ENCODE data around the gene CDCA7.
"Not testable (repeated sequence)": the region's sequence is repeated elsewhere in the genome, so short reads cannot be mapped to it uniquely, and the experiment has no call there.

The CDCA7 gene

GRCh38 chr2:173404841-173405750, 50.4 kb downstream of the CDCA7 start:
- DNase-seq = no peak

- no peak for DNase-seq
Observed at GRCh38 chr2:173407176-173407575, 52.5 kb downstream of the CDCA7 start.

GRCh38 chr2:173407646-173408045, 53.0 kb downstream of the CDCA7 start:
- DNase-seq = no peak

DNA sequence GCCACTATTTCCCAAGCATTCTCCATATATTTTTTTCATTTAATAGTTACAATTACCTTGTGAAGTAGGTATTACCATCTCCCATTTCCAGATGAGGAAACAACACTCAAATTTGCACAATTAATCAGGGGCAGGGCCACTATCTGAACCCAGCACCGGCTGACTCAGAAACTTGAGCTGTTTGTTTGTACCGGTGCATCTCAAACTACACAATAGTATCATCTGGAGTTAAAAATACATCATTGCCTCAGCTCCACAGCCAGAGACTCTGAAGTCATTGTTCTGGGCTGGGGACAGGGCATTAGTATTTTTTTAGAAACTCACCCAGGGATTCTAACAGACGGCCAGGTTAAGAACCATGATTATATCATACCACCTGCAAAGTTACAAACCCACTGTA, 55.9 kb downstream of the CDCA7 start:
- no peak for DNase-seq

GRCh38 chr2:173412628-173413027, 58.0 kb downstream of the CDCA7 start:
- no peak for DNase-seq

- DNase-seq = no peak
Observed at GRCh38 chr2:173414823-173415322, 60.2 kb downstream of the CDCA7 start.

DNA sequence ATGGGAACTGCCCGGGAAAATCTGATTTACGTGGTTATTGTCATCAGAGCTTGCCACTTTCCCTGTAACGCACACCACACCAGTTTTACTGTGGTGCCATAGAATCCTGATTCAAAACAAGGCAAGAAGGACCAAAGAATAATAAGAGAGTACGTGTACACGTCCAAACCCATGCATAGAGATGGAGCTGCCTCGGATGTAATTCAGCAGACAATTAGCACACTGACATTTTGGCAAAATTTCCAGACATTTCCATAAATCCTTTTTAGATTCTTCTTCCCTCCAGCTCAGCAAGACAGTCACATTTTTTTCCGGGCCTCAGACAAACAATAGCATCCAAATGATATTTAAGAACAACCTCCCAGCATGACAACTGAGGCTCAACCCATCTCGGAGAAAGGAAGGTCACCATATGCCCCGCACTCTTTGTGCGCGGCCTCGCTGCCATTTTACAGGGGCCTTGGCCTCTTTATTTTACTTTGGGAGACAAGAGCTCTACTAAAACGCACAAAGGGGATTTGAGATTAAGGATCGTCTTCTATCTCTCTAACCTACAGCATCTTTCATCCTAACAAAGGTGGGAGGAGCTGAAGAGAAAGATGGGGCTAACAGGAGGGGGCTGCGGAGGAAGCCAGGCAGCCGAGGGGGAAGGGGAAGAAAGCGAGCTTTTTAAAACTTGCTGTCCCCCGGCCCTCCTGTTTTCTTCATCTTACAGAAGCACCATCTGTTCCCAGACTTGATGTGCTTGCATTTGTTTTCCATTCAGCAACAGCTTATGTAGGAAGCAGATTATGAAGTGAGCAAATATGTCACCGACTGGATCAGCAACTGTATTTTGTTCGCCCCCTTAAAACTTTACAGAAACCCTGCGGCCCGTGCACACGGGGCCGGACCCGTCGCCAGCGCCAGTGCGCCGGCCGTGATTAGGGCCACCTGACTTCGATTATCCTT, 61.0 kb downstream of the CDCA7 start:
- no peak for DNase-seq

DNA sequence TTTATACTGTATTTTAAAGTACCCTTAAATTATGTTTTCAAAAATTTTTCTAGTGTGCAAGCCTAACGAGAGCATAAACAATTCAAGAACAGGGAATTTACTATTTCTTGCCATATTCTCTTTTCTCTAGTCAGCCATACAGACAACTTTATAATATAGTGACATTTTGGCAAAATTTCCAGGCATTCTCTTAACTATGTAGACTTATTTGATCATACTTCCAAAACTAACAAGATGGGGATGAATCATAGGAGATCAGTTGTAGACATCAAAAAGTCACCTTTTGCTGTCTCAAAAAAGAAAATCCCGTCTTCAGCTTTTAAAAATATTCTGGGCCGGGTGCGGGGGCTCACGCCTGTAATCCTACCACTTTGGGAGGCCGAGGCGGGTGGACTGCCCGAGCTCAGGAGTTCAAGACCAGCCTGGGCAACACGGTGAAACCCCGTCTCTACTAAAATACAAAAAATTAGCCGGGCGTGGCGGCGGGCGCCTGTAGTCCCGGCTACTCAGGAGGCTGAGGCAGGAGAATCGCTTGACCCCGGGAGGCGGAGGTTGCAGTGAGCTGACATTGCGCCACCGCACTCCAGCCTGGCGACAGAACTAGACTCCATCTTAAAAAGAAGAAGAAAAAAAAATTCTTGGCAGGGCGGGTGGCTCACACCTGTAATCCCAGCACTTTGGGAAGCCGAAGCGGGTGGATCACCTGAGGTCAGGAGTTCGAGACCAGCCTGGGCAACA, 61.9 kb downstream of the CDCA7 start:
- not testable (repeated sequence) for DNase-seq

DNA sequence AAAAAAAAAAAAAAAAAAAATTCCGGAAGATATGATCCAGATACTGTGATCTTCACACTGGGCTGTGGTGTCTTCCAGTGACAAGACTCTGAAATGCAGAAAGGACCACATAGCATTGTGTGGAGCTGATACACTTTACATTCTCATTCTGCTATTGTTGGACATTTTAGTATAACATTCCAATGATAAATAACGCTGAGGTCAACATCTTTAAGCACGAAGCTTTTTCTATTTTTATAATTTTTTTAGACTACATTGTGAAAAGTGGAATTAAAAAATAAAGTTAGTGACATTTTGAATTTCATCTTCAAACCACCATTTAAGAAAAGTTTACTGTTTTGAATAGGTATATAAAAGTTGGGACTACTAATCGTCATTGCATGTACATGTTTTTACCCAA, 62.7 kb downstream of the CDCA7 start:
- no peak for DNase-seq

GRCh38 chr2:173417802-173418201, 63.1 kb downstream of the CDCA7 start:
- no peak for DNase-seq
